Right renal cortex interstitium (tissue), 3 donors: ENCODE results near the gene SLC37A2. TPM values are rescaled to one million over a fixed set of nuclear protein-coding genes. Genes with fewer than 3 reads are reported as not detected.
A peak's percentile ranks its signal among the peaks of the same experiment; 100 is the strongest.
"Not testable (repeated sequence)": the region's sequence is repeated elsewhere in the genome, so short reads cannot be mapped to it uniquely, and the experiment has no call there.

Experiments
- DNase-seq, 3 donors: peaks; one replicate each; pipeline ENCODE4 v3.0.0-alpha.2; 2013; ENCODE audit warnings: low read depth in 3 of 3, low spot score in 2 of 3
- polyA plus RNA-seq, 3 donors: library from polyadenylated mRNA; unstranded; fragments of 120-200 nt; gene quantifications; one replicate each; pipeline ENCODE4 v1.2.1, GENCODE V29; 2013; ENCODE audit not compliant: insufficient read length in 3 of 3

SLC37A2 gene
- polyA plus RNA-seq, result 1 to 10 TPM; 1.0 to 1.5 (median 1.4) TPM

GRCh38 chr11:125062931-125063428 lies at the start of gene SLC37A2:
Gene SLC37A2 (plus strand): TSS chr11:125063305. CDS start chr11:125063368, 63 bp downstream.
- peak in 1 of 3 donors; percentile 17 for DNase-seq

GRCh38 chr11:125016413-125016812 lies 46.7 kb upstream of the SLC37A2 start:
- no peak for DNase-seq

GRCh38 chr11:125020342-125020741 lies 42.8 kb upstream of the SLC37A2 start:
- DNase-seq, result no peak

- no peak for DNase-seq
Observed at GRCh38 chr11:125022551-125022950, 40.6 kb upstream of the SLC37A2 start.

- DNase-seq, result no peak
Observed at GRCh38 chr11:125025968-125026367, 37.1 kb upstream of the SLC37A2 start.

GRCh38 chr11:125029431-125029830 lies 33.7 kb upstream of the SLC37A2 start:
- DNase-seq, result not testable (repeated sequence)

GRCh38 chr11:125036933-125037332 lies 26.2 kb upstream of the SLC37A2 start:
- DNase-seq, result no peak

GRCh38 chr11:125049164-125049792 lies 13.8 kb upstream of the SLC37A2 start:
- no peak for DNase-seq

GRCh38 chr11:125052047-125052446 lies 11.1 kb upstream of the SLC37A2 start:
- no peak for DNase-seq

- DNase-seq, result no peak
Observed at GRCh38 chr11:125053167-125053566, 9.9 kb upstream of the SLC37A2 start.

GRCh38 chr11:125055107-125055715 lies 7.9 kb upstream of the SLC37A2 start:
- no peak for DNase-seq

- DNase-seq, result not testable (repeated sequence)
Observed at GRCh38 chr11:125056111-125056510, 7.0 kb upstream of the SLC37A2 start.

- DNase-seq, result no peak
Observed at GRCh38 chr11:125056931-125057692, 6.0 kb upstream of the SLC37A2 start.

GRCh38 chr11:125057693-125058016 lies 5.5 kb upstream of the SLC37A2 start:
- no peak for DNase-seq

GRCh38 chr11:125061281-125061680 lies 1.8 kb upstream of the SLC37A2 start:
- DNase-seq, result no peak

- no peak for DNase-seq
Observed at GRCh38 chr11:125062218-125062930, 731 bp upstream of the SLC37A2 start.

GRCh38 chr11:125063429-125064043 lies 431 bp downstream of the SLC37A2 start:
- no peak for DNase-seq

- no peak for DNase-seq
Observed at GRCh38 chr11:125064070-125064469, 965 bp downstream of the SLC37A2 start.

- no peak for DNase-seq
Observed at GRCh38 chr11:125068368-125068767, 5.3 kb downstream of the SLC37A2 start.

- no peak for DNase-seq
Observed at GRCh38 chr11:125069008-125069407, 5.9 kb downstream of the SLC37A2 start.

- DNase-seq, result no peak
Observed at GRCh38 chr11:125069796-125070195, 6.7 kb downstream of the SLC37A2 start.
